ENCODE data around the gene GSTM2.

DNA sequence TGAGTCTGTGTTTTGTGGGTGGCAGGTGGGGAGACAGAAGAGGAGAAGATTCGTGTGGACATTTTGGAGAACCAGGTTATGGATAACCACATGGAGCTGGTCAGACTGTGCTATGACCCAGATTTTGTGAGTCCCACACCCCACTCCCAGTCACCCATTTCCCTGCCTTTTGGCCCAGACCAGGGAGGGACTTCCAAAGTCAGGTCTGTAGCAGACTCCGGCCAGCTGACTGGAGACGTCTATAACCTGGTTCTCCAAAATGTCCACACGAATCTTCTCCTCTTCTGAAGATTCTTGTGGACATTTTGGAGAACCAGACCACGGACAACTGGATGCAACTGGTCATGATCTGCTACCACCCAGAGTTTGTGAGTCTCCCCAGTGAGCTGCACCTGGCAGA is 45.8 kb downstream of the GSTM2 start:
- no peak for TF ChIP-seq POLR2A (IDR thresholded peaks at IDR 0.05)
- no peak for TF ChIP-seq POLR2AphosphoS5 (IDR thresholded peaks at IDR 0.05)
- TF ChIP-seq, protein P1, sequence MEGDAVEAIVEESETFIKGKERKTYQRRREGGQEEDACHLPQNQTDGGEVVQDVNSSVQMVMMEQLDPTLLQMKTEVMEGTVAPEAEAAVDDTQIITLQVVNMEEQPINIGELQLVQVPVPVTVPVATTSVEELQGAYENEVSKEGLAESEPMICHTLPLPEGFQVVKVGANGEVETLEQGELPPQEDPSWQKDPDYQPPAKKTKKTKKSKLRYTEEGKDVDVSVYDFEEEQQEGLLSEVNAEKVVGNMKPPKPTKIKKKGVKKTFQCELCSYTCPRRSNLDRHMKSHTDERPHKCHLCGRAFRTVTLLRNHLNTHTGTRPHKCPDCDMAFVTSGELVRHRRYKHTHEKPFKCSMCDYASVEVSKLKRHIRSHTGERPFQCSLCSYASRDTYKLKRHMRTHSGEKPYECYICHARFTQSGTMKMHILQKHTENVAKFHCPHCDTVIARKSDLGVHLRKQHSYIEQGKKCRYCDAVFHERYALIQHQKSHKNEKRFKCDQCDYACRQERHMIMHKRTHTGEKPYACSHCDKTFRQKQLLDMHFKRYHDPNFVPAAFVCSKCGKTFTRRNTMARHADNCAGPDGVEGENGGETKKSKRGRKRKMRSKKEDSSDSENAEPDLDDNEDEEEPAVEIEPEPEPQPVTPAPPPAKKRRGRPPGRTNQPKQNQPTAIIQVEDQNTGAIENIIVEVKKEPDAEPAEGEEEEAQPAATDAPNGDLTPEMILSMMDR (IDR thresholded peaks at IDR 0.05): no peak
